Measurements from ENCODE around the gene TNF.

The TNF gene

DNA sequence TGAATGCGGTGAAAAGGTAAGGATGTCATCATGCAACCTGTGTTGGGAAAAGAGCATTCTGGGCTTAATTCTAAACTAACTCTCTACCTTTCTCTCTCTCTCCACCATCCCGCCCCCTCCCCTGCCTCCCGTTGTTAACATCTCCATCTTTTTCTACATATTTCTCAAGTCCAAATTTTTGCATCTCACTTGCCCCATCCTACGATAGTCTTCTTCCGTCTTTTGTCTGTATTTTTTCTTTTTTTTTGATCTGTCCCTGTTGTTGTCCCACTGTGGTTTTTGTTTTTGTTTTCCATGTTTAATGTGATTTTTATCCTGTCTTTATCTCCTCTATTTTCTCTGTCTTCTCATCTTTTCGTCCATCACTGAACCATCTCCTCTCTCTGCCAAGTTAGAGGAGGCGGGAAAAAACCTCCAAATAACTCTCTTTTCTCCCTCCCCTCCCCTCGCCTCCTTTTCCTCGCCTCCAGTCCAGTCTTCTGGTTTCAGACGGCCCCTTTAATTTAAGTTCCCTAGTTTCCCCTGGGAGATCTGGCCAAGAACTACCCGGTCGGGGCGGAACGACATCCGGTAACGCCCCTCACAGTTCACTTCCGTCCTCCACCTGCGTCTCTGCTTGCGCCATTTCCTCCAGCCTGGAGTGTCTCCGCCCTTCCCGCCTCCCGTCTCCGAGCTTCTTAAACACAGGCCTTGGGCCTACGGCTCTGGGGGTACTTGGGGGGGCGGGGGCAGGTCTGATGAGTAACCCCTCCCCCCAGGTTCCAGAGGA is 28.2 kb upstream of the TNF start, which contains the start of gene NFKBIL1:
TSS of gene NFKBIL1 (plus strand) at position 651 of the 769 bp plus-strand sequence. CDS start at position 738, 87 bp downstream.
- TF ChIP-seq, protein P1, sequence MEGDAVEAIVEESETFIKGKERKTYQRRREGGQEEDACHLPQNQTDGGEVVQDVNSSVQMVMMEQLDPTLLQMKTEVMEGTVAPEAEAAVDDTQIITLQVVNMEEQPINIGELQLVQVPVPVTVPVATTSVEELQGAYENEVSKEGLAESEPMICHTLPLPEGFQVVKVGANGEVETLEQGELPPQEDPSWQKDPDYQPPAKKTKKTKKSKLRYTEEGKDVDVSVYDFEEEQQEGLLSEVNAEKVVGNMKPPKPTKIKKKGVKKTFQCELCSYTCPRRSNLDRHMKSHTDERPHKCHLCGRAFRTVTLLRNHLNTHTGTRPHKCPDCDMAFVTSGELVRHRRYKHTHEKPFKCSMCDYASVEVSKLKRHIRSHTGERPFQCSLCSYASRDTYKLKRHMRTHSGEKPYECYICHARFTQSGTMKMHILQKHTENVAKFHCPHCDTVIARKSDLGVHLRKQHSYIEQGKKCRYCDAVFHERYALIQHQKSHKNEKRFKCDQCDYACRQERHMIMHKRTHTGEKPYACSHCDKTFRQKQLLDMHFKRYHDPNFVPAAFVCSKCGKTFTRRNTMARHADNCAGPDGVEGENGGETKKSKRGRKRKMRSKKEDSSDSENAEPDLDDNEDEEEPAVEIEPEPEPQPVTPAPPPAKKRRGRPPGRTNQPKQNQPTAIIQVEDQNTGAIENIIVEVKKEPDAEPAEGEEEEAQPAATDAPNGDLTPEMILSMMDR (IDR thresholded peaks at IDR 0.05): no peak

DNA sequence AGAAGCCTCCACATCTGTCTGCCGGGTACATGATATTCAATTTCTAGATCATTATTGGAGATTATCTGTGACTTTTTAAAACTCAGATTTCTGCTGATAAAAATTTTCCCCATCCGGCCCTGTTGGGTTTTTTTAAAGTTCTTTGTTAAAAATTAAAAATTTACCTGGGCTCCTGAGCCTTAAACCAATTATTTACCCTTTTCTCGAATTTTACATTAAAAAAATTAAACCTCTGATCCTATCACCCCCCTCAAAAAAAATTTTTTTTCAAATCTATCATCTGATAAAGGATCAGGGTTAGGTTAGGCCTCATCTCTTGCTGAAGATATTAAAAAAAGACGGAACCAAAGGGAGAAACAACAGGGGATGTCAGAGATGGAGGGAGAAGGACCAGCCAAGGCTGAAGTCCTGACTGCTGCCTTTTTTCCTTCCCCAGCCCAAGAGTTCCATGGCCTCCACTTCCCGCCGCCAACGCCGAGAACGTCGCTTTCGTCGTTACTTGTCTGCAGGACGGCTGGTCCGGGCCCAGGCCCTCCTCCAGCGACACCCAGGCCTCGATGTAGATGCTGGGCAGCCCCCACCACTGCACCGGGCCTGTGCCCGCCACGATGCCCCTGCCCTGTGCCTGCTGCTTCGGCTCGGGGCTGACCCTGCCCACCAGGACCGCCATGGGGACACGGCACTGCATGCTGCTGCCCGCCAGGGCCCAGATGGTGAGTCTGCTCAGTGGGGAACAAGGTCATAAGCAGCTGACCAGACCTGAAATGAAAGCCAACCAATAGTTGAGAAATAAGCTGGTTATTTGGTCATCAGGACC is 27.4 kb upstream of the TNF start:
- TF ChIP-seq, protein P1 (IDR thresholded peaks at IDR 0.05): no peak

GRCh38 chr6:31548544-31548873 is 26.9 kb upstream of the TNF start:
- TF ChIP-seq, protein P1 (IDR thresholded peaks at IDR 0.05): no peak

DNA sequence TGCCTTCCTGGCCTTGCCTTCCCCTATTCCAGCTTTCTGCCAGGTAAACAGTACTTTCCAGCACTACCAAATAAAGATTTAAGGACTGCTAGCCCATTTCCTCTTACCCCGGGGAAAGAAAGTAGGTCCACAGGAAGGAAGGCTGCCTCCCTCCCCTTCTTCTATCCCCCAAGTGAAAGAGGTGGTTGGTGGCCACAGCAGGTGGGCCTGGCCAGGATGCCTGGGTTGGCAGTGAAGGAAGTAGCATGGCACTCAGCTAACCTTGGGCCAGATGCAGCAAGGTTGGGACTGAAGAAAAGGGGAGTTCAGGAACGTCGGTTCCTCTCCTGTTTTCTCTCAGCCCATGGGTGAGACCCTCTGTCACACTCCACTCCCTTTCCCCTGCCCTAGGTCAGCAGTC is 19.1 kb upstream of the TNF start:
- TF ChIP-seq, protein P1 (IDR thresholded peaks at IDR 0.05): no peak

- TF ChIP-seq, protein P1 (IDR thresholded peaks at IDR 0.05): no peak
Measured at GRCh38 chr6:31557443-31558317, 17.7 kb upstream of the TNF start.

- TF ChIP-seq, protein P1 (IDR thresholded peaks at IDR 0.05): no peak
Measured at GRCh38 chr6:31558318-31558625, 17.1 kb upstream of the TNF start.
